SK-N-MC (cell line): ENCODE measurements around the gene PDSS2.

ENCODE experiments used
- EZH2 ChIP-seq: fragments of 200-600 bp; sonication (generic); IDR thresholded peaks from one replicate; pipeline ENCODE4 v1.6.1; 2017; ENCODE audit warnings: antibody characterized with exemption
- FOXP2 ChIP-seq: optimal IDR thresholded peaks from 2 replicates; pipeline ENCODE3; 2011; ENCODE audit warnings: mild to moderate bottlenecking, moderate library complexity; ENCODE audit not compliant: insufficient read depth; ENCODE audit errors: extremely low read length, control extremely low read depth
- POLR2AphosphoS5 ChIP-seq: IDR thresholded peaks from 2 replicates; pipeline ENCODE4 v1.6.1; 2012; ENCODE audit warnings: mild to moderate bottlenecking, low read depth, low read length, borderline replicate concordance

GRCh38 chr6:107313776-107314175, 145.6 kb downstream of the PDSS2 start:
- no peak for TF ChIP-seq FOXP2
- no peak for TF ChIP-seq EZH2
- no peak for TF ChIP-seq POLR2AphosphoS5
